ENCODE measurements around the gene ABCG2.

ABCG2 gene

GRCh38 chr4:88148560-88148959 lies 9.9 kb downstream of the ABCG2 start:
- TF ChIP-seq TAF1 (IDR thresholded peaks at IDR 0.05; ENCODE audit: borderline replicate concordance, insufficient read depth, low read length): no peak
- TF ChIP-seq POLR2AphosphoS5 (IDR thresholded peaks at IDR 0.05; ENCODE audit: low read depth, low read length): no peak
- no peak for TF ChIP-seq SIN3A (IDR thresholded peaks at IDR 0.05; ENCODE audit: borderline replicate concordance, insufficient read depth, low read length)
- TF ChIP-seq REST (IDR thresholded peaks at IDR 0.05; ENCODE audit: insufficient read depth in 1 of 2, low read depth in 2 of 2, low read length in 2 of 2): no peak

GRCh38 chr4:88147799-88148217 lies 10.6 kb downstream of the ABCG2 start:
- TF ChIP-seq TAF1 (IDR thresholded peaks at IDR 0.05; ENCODE audit: borderline replicate concordance, insufficient read depth, low read length) (no peak), SIN3A (IDR thresholded peaks at IDR 0.05; ENCODE audit: borderline replicate concordance, insufficient read depth, low read length) (no peak), FOXP2 (optimal IDR thresholded peaks at IDR 0.05; ENCODE audit: borderline replicate concordance, extremely low read depth, extremely low read length, insufficient read depth) (no peak), POLR2AphosphoS5 (IDR thresholded peaks at IDR 0.05; ENCODE audit: low read depth, low read length) (no peak)

- TF ChIP-seq SIN3A (IDR thresholded peaks at IDR 0.05; ENCODE audit: borderline replicate concordance, insufficient read depth, low read length) (no peak), POLR2AphosphoS5 (IDR thresholded peaks at IDR 0.05; ENCODE audit: low read depth, low read length) (no peak), FOXP2 (optimal IDR thresholded peaks at IDR 0.05; ENCODE audit: borderline replicate concordance, extremely low read depth, extremely low read length, insufficient read depth) (no peak)
Measured at GRCh38 chr4:88146891-88147290, 11.5 kb downstream of the ABCG2 start.

- TF ChIP-seq FOXP2 (optimal IDR thresholded peaks at IDR 0.05; ENCODE audit: borderline replicate concordance, extremely low read depth, extremely low read length, insufficient read depth) (no peak), TAF1 (IDR thresholded peaks at IDR 0.05; ENCODE audit: borderline replicate concordance, insufficient read depth, low read length) (no peak), REST (IDR thresholded peaks at IDR 0.05; ENCODE audit: insufficient read depth in 1 of 2, low read depth in 2 of 2, low read length in 2 of 2) (no peak), POLR2AphosphoS5 (IDR thresholded peaks at IDR 0.05; ENCODE audit: low read depth, low read length) (no peak), SIN3A (IDR thresholded peaks at IDR 0.05; ENCODE audit: borderline replicate concordance, insufficient read depth, low read length) (no peak)
Measured at GRCh38 chr4:88144866-88145300, 13.6 kb downstream of the ABCG2 start.

- TF ChIP-seq REST (IDR thresholded peaks at IDR 0.05; ENCODE audit: insufficient read depth in 1 of 2, low read depth in 2 of 2, low read length in 2 of 2): no peak
- TF ChIP-seq SIN3A (IDR thresholded peaks at IDR 0.05; ENCODE audit: borderline replicate concordance, insufficient read depth, low read length): no peak
Measured at GRCh38 chr4:88144048-88144447, 14.4 kb downstream of the ABCG2 start.

- no peak for TF ChIP-seq POLR2AphosphoS5 (IDR thresholded peaks at IDR 0.05; ENCODE audit: low read depth, low read length)
Measured at GRCh38 chr4:88143504-88143903, 14.9 kb downstream of the ABCG2 start.

GRCh38 chr4:88138561-88138960 lies 19.9 kb downstream of the ABCG2 start:
- TF ChIP-seq SIN3A (IDR thresholded peaks at IDR 0.05; ENCODE audit: borderline replicate concordance, insufficient read depth, low read length) (no peak), REST (IDR thresholded peaks at IDR 0.05; ENCODE audit: insufficient read depth in 1 of 2, low read depth in 2 of 2, low read length in 2 of 2) (no peak), FOXP2 (optimal IDR thresholded peaks at IDR 0.05; ENCODE audit: borderline replicate concordance, extremely low read depth, extremely low read length, insufficient read depth) (no peak), POLR2AphosphoS5 (IDR thresholded peaks at IDR 0.05; ENCODE audit: low read depth, low read length) (no peak), TAF1 (IDR thresholded peaks at IDR 0.05; ENCODE audit: borderline replicate concordance, insufficient read depth, low read length) (no peak)

All from PFSK-1 (cell line).